MM.1S (cell line): ENCODE data around the gene ZSWIM4.

ENCODE experiments used
- DNase-seq: peaks from one replicate; pipeline ENCODE4 v3.0.0-alpha.2; 2015
- H2AFZ ChIP-seq: fragments of 300-600 bp; sonication (generic); 2 replicates; pipeline ENCODE4 v1.6.0; 2016; ENCODE audit warnings: antibody characterized with exemption, low read length
- H3F3A ChIP-seq: fragments of 300-600 bp; sonication (generic); 2 replicates; pipeline ENCODE4 v1.6.1; 2016; ENCODE audit warnings: mild to moderate bottlenecking, antibody characterized with exemption, low read length, moderate library complexity, mixed read lengths; ENCODE audit not compliant: insufficient read depth
- H3K27ac ChIP-seq: fragments of 300-600 bp; sonication (generic); 2 replicates; pipeline ENCODE4 v1.5.1; 2016; ENCODE audit warnings: mild to moderate bottlenecking, low read length
- H3K27me3 ChIP-seq: fragments of 300-600 bp; sonication (generic); replicated peaks from 2 replicates; pipeline ENCODE4 v1.6.0; 2016; ENCODE audit warnings: low read length; ENCODE audit not compliant: insufficient read depth
- H3K36me3 ChIP-seq: fragments of 300-600 bp; sonication (generic); replicated peaks from 2 replicates; pipeline ENCODE4 v1.6.1; 2016; ENCODE audit warnings: mild to moderate bottlenecking, low read length, mixed read lengths; ENCODE audit not compliant: insufficient read depth
- H3K4me1 ChIP-seq: fragments of 300-600 bp; sonication (generic); 2 replicates; pipeline ENCODE4 v1.6.1; 2016; ENCODE audit warnings: low read length, mixed read lengths
- H3K4me2 ChIP-seq: fragments of 300-600 bp; sonication (generic); 2 replicates; pipeline ENCODE4 v1.6.0; 2016; ENCODE audit warnings: low read depth, low read length
- H3K4me3 ChIP-seq: fragments of 300-600 bp; sonication (generic); 2 replicates; pipeline ENCODE4 v1.5.1; 2016; ENCODE audit warnings: low read length, mixed read lengths
- H3K79me2 ChIP-seq: fragments of 300-600 bp; sonication (generic); 2 replicates; pipeline ENCODE4 v1.6.1; 2016; ENCODE audit warnings: mixed run types, low read length, mixed read lengths
- H3K9ac ChIP-seq: fragments of 300-600 bp; sonication (generic); 2 replicates; pipeline ENCODE4 v1.6.1; 2016; ENCODE audit warnings: low read length, mixed read lengths
- H3K9me2 ChIP-seq: fragments of 300-600 bp; sonication (generic); replicated peaks from 2 replicates; pipeline ENCODE4 v1.6.1; 2016; ENCODE audit warnings: mild to moderate bottlenecking, low read length, mixed read lengths; ENCODE audit not compliant: insufficient read depth
- H3K9me3 ChIP-seq: fragments of 300-600 bp; sonication (generic); replicated peaks from 2 replicates; pipeline ENCODE4 v1.6.1; 2016; ENCODE audit warnings: mild to moderate bottlenecking, low read length, mixed read lengths; ENCODE audit not compliant: insufficient read depth
- H4K20me1 ChIP-seq: fragments of 300-600 bp; sonication (generic); 2 replicates; pipeline ENCODE4 v1.6.1; 2016; ENCODE audit warnings: mild to moderate bottlenecking, low read length, moderate library complexity, mixed read lengths; ENCODE audit not compliant: insufficient read depth
- CTCF ChIP-seq: fragments of 300-600 bp; sonication (generic); IDR thresholded peaks from 2 replicates; pipeline ENCODE4 v1.5.1; 2016; ENCODE audit warnings: antibody characterized with exemption, low read length, mixed read lengths
- EZH2 ChIP-seq: fragments of 300-600 bp; sonication (generic); optimal IDR thresholded peaks from 2 replicates; pipeline ENCODE3; 2017; ENCODE audit warnings: low read depth, mild to moderate bottlenecking, antibody characterized with exemption, low read length, mixed read lengths
- EZH2phosphoT487 ChIP-seq: fragments of 300-600 bp; sonication (generic); IDR thresholded peaks from 2 replicates; pipeline ENCODE4 v1.6.1; 2018; ENCODE audit warnings: antibody characterized with exemption, low read length

The ZSWIM4 gene

DNA sequence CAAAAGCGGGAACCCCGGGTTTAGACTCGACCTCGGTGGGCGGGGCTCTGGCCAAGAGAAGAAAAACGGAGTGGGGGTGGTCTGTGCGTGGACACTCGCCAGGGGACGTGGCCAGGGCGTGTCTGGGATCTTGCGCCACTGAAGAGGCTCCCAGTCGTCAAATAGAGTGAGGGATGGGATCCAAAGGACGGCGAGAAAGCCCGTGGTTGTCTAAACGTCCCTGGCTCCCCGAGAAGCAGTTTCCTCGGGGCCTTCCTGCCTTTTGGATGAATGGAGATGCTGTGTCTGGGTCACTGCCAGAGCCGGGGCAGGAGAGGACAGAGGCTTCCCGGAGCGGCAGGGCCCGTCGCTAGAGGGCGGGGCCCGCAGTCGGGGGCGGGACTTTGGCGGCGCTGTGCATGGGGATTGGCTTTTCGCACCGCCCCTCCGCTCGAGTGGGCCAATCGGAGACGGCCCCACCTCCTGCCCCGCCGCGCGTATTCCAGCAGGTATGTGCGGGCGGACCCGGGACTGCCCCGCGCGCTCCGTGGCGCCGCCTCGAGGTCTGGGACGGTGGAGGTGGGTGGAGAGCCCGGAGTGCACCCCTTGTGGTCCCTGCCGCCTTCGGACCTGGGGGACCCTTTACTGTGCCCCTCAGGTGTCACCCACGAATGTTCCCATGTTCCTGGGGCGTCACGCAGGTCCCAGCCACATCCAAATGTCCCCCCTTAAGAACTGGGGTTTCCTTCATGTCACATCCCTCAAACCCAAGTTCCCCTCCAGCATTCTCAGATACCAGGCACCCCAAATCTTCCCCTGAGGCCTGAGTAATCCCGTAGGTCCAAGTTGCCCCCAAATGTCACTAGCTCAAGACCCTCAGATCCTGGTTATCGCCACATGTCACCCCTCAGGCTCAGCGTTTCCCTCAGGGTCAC lies 38.3 kb downstream of the ZSWIM4 start:
- Histone ChIP-seq H2AFZ (peak overlapping the region; percentile 75), H3K9ac (peak overlapping the region; percentile 55; the same call in 1 of the 2 replicates), H3K79me2 (peaks cover 28% of the 10 kb centered on the region), H3K4me3 (peak overlapping the region; percentile 62), H3K9me3 (no peaks in the 10 kb centered on the region), H3K4me1 (peaks cover 13% of the 10 kb centered on the region), H4K20me1 (no peaks in the 10 kb centered on the region), H3K36me3 (no peaks in the 10 kb centered on the region), H3K4me2 (peak overlapping the region; percentile 92), H3K27ac (peak overlapping the region; percentile 31; the same call in 1 of the 2 replicates), H3K9me2 (no peaks in the 10 kb centered on the region), H3K27me3 (no peaks in the 10 kb centered on the region), H3F3A (peaks cover 29% of the 10 kb centered on the region)
- DNase-seq = peak; percentile 91
- TF ChIP-seq EZH2 (no peak), EZH2phosphoT487 (no peak), CTCF (peak; percentile 64)

DNA sequence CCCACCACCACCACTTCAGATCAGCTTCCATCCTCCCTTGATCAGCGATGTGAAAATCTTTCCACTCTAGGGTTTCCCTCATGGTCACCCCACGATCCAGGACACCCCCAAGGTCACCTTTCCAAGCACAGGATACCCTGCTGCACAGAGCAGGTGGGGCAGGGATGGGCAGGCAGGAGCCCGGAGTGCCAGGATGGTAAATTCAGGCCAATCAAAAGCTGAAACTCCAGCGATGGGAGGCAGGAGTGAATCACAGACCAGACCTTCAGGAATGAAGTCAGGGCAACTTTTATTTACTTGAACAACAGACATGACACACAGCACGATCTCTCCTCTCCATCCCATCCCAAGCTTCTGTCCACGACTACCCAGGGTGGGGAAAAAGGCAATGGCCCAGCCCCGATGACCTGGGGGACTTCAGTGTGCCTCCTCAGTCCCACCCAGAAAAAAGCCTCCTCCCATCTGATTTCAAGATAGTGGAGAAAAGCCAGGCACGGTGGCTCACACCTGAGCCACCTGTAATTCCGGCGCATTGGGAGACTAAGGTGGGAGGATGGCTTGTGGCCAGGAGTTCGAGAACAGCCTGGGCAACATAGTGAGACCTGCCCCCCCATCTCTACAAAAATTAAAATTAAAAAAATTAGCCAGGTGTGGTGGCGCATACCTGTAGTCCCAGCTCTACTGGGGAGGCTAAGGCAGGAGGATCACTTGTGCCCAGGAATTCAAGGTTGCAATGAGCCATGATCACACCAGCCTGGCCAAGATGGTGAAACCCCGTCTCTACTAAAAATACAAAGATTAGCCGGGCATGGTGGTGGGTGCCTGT lies 39.2 kb downstream of the ZSWIM4 start:
- Histone ChIP-seq H3K9me2 (no peaks in the 10 kb centered on the region), H3K9ac (peak overlapping the region; percentile 48; the same call in 1 of the 2 replicates), H4K20me1 (no peaks in the 10 kb centered on the region), H3K27ac (peak overlapping the region; percentile 31; the same call in 1 of the 2 replicates), H3K36me3 (no peaks in the 10 kb centered on the region), H3K4me1 (peaks cover 16% of the 10 kb centered on the region), H3K9me3 (no peaks in the 10 kb centered on the region), H3K27me3 (no peaks in the 10 kb centered on the region), H3K4me3 (peak overlapping the region; percentile 62), H2AFZ (no peak overlapping the region), H3K4me2 (peak overlapping the region; percentile 92; the same call in 1 of the 2 replicates), H3F3A (peaks cover 35% of the 10 kb centered on the region), H3K79me2 (peaks cover 37% of the 10 kb centered on the region)
- TF ChIP-seq CTCF = no peak
- TF ChIP-seq EZH2 = no peak
- no peak for TF ChIP-seq EZH2phosphoT487
- DNase-seq = no peak

GRCh38 chr19:13835791-13836723 lies 40.8 kb downstream of the ZSWIM4 start:
- peak overlapping the region; percentile 21; the same call in 1 of the 2 replicates for H3K27ac ChIP-seq
- H3K4me3 ChIP-seq = no peak overlapping the region
- H4K20me1 ChIP-seq = no peaks in the 10 kb centered on the region
- H3K4me1 ChIP-seq = peaks cover 21% of the 10 kb centered on the region
- peaks cover 51% of the 10 kb centered on the region for H3K79me2 ChIP-seq
- H3K36me3 ChIP-seq = no peaks in the 10 kb centered on the region
- TF ChIP-seq EZH2 (no peak), EZH2phosphoT487 (no peak), CTCF (no peak)
- H3K4me2 ChIP-seq = no peak overlapping the region
- peaks cover 50% of the 10 kb centered on the region for H3F3A ChIP-seq
- no peaks in the 10 kb centered on the region for H3K9me3 ChIP-seq
- H3K27me3 ChIP-seq = no peaks in the 10 kb centered on the region
- DNase-seq = no peak
- H3K9ac ChIP-seq = no peak overlapping the region
- no peak overlapping the region for H2AFZ ChIP-seq
- no peaks in the 10 kb centered on the region for H3K9me2 ChIP-seq
